HEK293 (cell line): ENCODE results near the gene MYH6.

Experiments
- ATF2 ChIP-seq: fragments of 450-650 bp; formaldehyde crosslinking; IDR thresholded peaks from 2 replicates; pipeline ENCODE4 v1.5.1; 2016; ENCODE audit warnings: missing biosample characterization, missing genetic modification characterization, low read depth
- CTCF ChIP-seq: fragments of 450-650 bp; formaldehyde crosslinking; IDR thresholded peaks from 2 replicates; pipeline ENCODE4 v1.5.1; 2016; ENCODE audit warnings: missing biosample characterization, missing genetic modification characterization
- ZBTB49 ChIP-seq: fragments of 450-650 bp; formaldehyde crosslinking; IDR thresholded peaks from 2 replicates; pipeline ENCODE4 v1.5.1; 2016; ENCODE audit warnings: missing biosample characterization, missing genetic modification characterization, low read depth
- ZEB2 ChIP-seq: fragments of 450-650 bp; formaldehyde crosslinking; IDR thresholded peaks from 2 replicates; pipeline ENCODE4 v1.5.1; 2016; ENCODE audit warnings: missing biosample characterization, missing genetic modification characterization
- ZNF157 ChIP-seq: fragments of 450-650 bp; formaldehyde crosslinking; IDR thresholded peaks from 2 replicates; pipeline ENCODE4 v1.5.1; 2016; ENCODE audit warnings: missing biosample characterization, missing genetic modification characterization
- ZNF211 ChIP-seq: fragments of 450-650 bp; formaldehyde crosslinking; IDR thresholded peaks from 2 replicates; pipeline ENCODE4 v1.5.1; 2016; ENCODE audit warnings: low read depth, missing biosample characterization, missing genetic modification characterization
- ZNF24 ChIP-seq: fragments of 450-650 bp; formaldehyde crosslinking; IDR thresholded peaks from 2 replicates; pipeline ENCODE4 v1.5.1; 2016; ENCODE audit warnings: missing biosample characterization, missing genetic modification characterization
- ZNF302 ChIP-seq: fragments of 450-650 bp; formaldehyde crosslinking; IDR thresholded peaks from 2 replicates; pipeline ENCODE4 v1.5.1; 2016; ENCODE audit warnings: missing biosample characterization, missing genetic modification characterization, low read depth
- ZNF354C ChIP-seq: fragments of 450-650 bp; formaldehyde crosslinking; IDR thresholded peaks from 2 replicates; pipeline ENCODE4 v1.5.1; 2016; ENCODE audit warnings: missing biosample characterization, missing genetic modification characterization, low read depth, borderline replicate concordance
- ZNF488 ChIP-seq: fragments of 450-650 bp; formaldehyde crosslinking; IDR thresholded peaks from 2 replicates; pipeline ENCODE4 v1.5.1; 2016; ENCODE audit warnings: missing biosample characterization, missing genetic modification characterization
- ZNF561 ChIP-seq: fragments of 450-650 bp; IDR thresholded peaks from 2 replicates; pipeline ENCODE4 v1.5.1; 2018; ENCODE audit warnings: missing biosample characterization, missing genetic modification characterization, borderline replicate concordance
- ZNF768 ChIP-seq: fragments of 450-650 bp; formaldehyde crosslinking; IDR thresholded peaks from 2 replicates; pipeline ENCODE4 v1.5.1; 2018; ENCODE audit warnings: missing biosample characterization, mild to moderate bottlenecking, missing genetic modification characterization

- TF ChIP-seq ZNF211 (tag by site-specific recombination) (no peak), ZNF24 (tag by site-specific recombination) (no peak), ZNF157 (tag by site-specific recombination) (no peak), ZNF302 (tag by site-specific recombination) (no peak), ZNF561 (tag by site-specific recombination) (no peak), ZEB2 (tag by site-specific recombination) (no peak), CTCF (tag by site-specific recombination) (no peak), ZBTB49 (tag by site-specific recombination) (no peak), ZNF354C (tag by site-specific recombination) (no peak), ATF2 (no peak), ZNF488 (tag by site-specific recombination) (no peak), ZNF768 (tag by site-specific recombination) (no peak)
Measured at GRCh38 chr14:23405516-23406025, 2.5 kb downstream of the MYH6 start.
